Panc1 (cell line): ENCODE measurements around the gene IGIP. TPM values are rescaled to one million over a fixed set of nuclear protein-coding genes. Genes with fewer than 3 reads are reported as not detected.

Experiments
- ATAC-seq: fragments of 200-7000 bp; cut with Tn5 transposase; 2 replicates; pipeline ENCODE4 v1.9.1; 2020; ENCODE audit warnings: mild to moderate bottlenecking, moderate library complexity
- BruUV-seq: library from RNA; stranded (reverse); fragments of 400-500 nt; replicated peaks from 2 replicates; lab custom pipeline; 2021; lab: Mats Ljungman, UMichigan
- CTCF ChIA-PET: fragments of 300-600 bp; sonication (Branson Sonifier 250); formaldehyde crosslinking; loops from one replicate; lab custom pipeline; 2022; ENCODE audit warnings: antibody characterized with exemption; lab: Charles Lee
- POLR2A ChIA-PET: fragments of 300-600 bp; sonication (Branson Sonifier 250); formaldehyde crosslinking; loops from one replicate; lab custom pipeline; 2022; ENCODE audit warnings: antibody characterized with exemption; lab: Charles Lee
- DNase-seq: peaks from one replicate; pipeline ENCODE4 v3.0.0-alpha.2; 2010; ENCODE audit warnings: low read depth, low spot score
- H3K27ac ChIP-seq: 2 replicates; pipeline ENCODE4 v1.5.1; 2011; ENCODE audit warnings: mild to moderate bottlenecking, low read length, inconsistent platforms
- H3K27me3 ChIP-seq: fragments of 200-500 bp; sonication (Bioruptor generic); 2 replicates; pipeline ENCODE4 v1.6.0; 2014; ENCODE audit warnings: low read length, inconsistent platforms; ENCODE audit not compliant: control insufficient read depth, insufficient read depth
- H3K36me3 ChIP-seq: fragments of 200-500 bp; sonication (Bioruptor generic); 2 replicates; pipeline ENCODE4 v1.5.1; 2014; ENCODE audit warnings: inconsistent platforms, mild to moderate bottlenecking, low read length, moderate library complexity; ENCODE audit not compliant: control insufficient read depth, insufficient read depth
- H3K4me1 ChIP-seq: 2 replicates; pipeline ENCODE4 v1.5.1; 2011; ENCODE audit warnings: inconsistent platforms, mild to moderate bottlenecking, low read length, moderate library complexity; ENCODE audit not compliant: control insufficient read depth, insufficient read depth
- H3K4me3 ChIP-seq, 2 experiments: 2 replicates each; pipeline ENCODE4 v1.5.1; 2011 to 2012; ENCODE audit warnings: low read depth in 2 of 2, low read length in 2 of 2, mild to moderate bottlenecking in 2 of 2, inconsistent platforms in 1 of 2, moderate library complexity in 1 of 2
- H3K9me3 ChIP-seq: fragments of 200-500 bp; sonication (Bioruptor generic); 2 replicates; pipeline ENCODE4 v1.5.1; 2014; ENCODE audit warnings: low read depth, mild to moderate bottlenecking, inconsistent platforms, low read length, moderate library complexity; ENCODE audit not compliant: control insufficient read depth, insufficient read depth
- SIN3A ChIP-seq: IDR thresholded peaks from 2 replicates; pipeline ENCODE4 v1.6.1; 2012; ENCODE audit warnings: low read depth, mild to moderate bottlenecking, low read length, moderate library complexity, borderline replicate concordance; ENCODE audit not compliant: insufficient read depth
- TCF7L2 ChIP-seq: IDR thresholded peaks from 2 replicates; pipeline ENCODE4 v1.6.1; 2011; ENCODE audit warnings: mild to moderate bottlenecking, low read depth, low read length, inconsistent platforms
- in situ Hi-C: cut with HindIII; loops from 2 replicates; pipeline ENCODE4 v1.10.0; 2016; ENCODE audit warnings: low sequenced_read_pairs, low pct_unique_long_range_greater_than_20kb
- intact Hi-C: fragments of 100-400 bp; cut with micrococcal nuclease; formaldehyde crosslinking; loops from one replicate; pipeline ENCODE4 v1.10.0; 2022; ENCODE audit not compliant: unreplicated experiment
- total RNA-seq: library from RNA; stranded (reverse); gene quantifications from one replicate; pipeline ENCODE4 v1.2.1, GENCODE V29; 2021; ENCODE audit not compliant: unreplicated experiment
- TF ChIP-seq, protein P1 (sequence below), 2 experiments: IDR thresholded peaks; 2 replicates each; pipeline ENCODE4 v1.6.1; 2011 to 2012; ENCODE audit warnings: low read depth in 2 of 2, control low read depth in 1 of 2, low read length in 1 of 2, mild to moderate bottlenecking in 1 of 2, moderate library complexity in 1 of 2; ENCODE audit not compliant: insufficient read depth in 1 of 2
- TF ChIP-seq, protein P2 (sequence below): fragments of 450-650 bp; IDR thresholded peaks from 2 replicates; pipeline ENCODE4 v1.5.1; 2017; ENCODE audit warnings: mild to moderate bottlenecking

Gene IGIP
- total RNA-seq, 1 experiment from 2014 or later: 7.7 TPM

DNA sequence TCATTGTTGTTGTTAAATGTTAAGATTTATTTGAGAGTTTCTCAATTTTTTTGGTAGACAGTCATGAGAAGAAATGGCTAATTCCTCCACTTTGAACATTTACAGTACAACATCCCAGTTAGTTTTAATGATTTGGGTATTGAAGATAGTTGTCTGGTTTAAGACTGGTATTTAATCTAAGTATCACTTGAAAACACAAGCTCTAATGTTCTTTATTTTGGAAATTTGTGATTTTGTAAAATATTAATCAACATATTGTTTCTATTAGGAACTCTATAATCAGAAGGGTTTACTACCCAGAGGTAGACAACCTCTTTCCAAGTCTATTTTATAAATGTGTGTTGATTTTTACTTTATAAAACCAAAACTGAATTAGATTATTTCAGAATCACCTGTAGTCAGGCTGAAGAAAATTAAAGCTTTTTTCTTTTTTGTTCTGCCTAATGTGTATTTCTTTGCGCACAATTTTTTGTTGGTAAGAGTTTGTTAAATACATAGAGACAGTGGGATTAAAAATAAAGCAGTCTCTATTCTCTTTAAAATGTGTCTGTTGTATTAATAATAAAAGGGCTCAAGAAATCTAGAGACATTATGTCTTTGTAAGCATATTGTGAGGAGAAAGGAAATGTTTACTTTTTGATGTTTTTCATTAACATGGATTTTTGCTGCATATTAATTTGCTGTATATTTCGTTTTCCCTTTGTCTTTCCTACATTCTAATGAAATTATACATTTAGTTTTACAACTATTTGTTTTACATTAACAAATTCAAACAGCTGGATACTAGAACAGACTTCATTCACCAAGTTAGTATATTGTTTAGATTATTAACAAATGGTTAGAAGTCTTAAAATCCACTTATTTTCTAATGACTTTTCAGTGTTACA, 15.7 kb upstream of the IGIP start:
- CTCF ChIA-PET: no interaction called here
- intact Hi-C loops: loop anchor here (5.0 kb wide), 1 partner anchor 73 kb away; no protein-coding TSS in a partner anchor
- no peaks in the 10 kb centered on the region for H3K27me3 ChIP-seq
- no peaks in the 10 kb centered on the region for H3K9me3 ChIP-seq
- no peak for DNase-seq
- in situ Hi-C loops: no loop called here
- peak overlapping the region; percentile 96 for H3K27ac ChIP-seq
- peaks cover 42% of the 10 kb centered on the region for H3K4me1 ChIP-seq
- peak overlapping the region; percentile 87 to 93; a peak in 3 of 4 replicates for H3K4me3 ChIP-seq
- POLR2A ChIA-PET: no interaction called here
- no TSS peak for BruUV-seq
- no peaks in the 10 kb centered on the region; the same call in 1 of the 2 replicates for H3K36me3 ChIP-seq
- ATAC-seq: no peak
- no peak for TF ChIP-seq SIN3A
- TF ChIP-seq TCF7L2: no peak

DNA sequence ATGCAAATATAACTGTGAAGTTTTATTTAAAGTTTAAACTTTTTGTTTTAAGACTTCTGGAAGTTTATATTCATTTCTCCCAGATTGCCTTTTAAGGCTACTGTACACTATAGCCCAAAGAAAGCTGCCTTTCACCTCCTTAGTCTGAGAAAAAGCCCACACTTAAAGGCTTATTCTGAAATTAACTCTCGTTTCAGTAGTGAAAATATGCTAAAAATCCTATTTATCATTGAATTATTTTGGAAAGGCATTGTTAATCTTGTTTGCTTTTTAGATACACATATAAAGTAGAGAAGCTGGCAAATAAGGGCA, 15.1 kb upstream of the IGIP start:
- intact Hi-C loops (loop anchor here (5.0 kb wide), 1 partner anchor 73 kb away; no protein-coding TSS in a partner anchor), in situ Hi-C loops (no loop called here)
- ATAC-seq (no peak), DNase-seq (no peak)
- ChIA-PET CTCF (no interaction called here), POLR2A (no interaction called here)
- H3K36me3 ChIP-seq: no peaks in the 10 kb centered on the region; the same call in 1 of the 2 replicates
- peak overlapping the region; percentile 96 for H3K27ac ChIP-seq
- H3K9me3 ChIP-seq: no peaks in the 10 kb centered on the region
- BruUV-seq: no TSS peak
- peak overlapping the region; percentile 72 to 93; a peak in 3 of 4 replicates for H3K4me3 ChIP-seq
- peaks cover 45% of the 10 kb centered on the region for H3K4me1 ChIP-seq
- no peaks in the 10 kb centered on the region for H3K27me3 ChIP-seq
- no peak for TF ChIP-seq SIN3A
- TF ChIP-seq, protein P1, sequence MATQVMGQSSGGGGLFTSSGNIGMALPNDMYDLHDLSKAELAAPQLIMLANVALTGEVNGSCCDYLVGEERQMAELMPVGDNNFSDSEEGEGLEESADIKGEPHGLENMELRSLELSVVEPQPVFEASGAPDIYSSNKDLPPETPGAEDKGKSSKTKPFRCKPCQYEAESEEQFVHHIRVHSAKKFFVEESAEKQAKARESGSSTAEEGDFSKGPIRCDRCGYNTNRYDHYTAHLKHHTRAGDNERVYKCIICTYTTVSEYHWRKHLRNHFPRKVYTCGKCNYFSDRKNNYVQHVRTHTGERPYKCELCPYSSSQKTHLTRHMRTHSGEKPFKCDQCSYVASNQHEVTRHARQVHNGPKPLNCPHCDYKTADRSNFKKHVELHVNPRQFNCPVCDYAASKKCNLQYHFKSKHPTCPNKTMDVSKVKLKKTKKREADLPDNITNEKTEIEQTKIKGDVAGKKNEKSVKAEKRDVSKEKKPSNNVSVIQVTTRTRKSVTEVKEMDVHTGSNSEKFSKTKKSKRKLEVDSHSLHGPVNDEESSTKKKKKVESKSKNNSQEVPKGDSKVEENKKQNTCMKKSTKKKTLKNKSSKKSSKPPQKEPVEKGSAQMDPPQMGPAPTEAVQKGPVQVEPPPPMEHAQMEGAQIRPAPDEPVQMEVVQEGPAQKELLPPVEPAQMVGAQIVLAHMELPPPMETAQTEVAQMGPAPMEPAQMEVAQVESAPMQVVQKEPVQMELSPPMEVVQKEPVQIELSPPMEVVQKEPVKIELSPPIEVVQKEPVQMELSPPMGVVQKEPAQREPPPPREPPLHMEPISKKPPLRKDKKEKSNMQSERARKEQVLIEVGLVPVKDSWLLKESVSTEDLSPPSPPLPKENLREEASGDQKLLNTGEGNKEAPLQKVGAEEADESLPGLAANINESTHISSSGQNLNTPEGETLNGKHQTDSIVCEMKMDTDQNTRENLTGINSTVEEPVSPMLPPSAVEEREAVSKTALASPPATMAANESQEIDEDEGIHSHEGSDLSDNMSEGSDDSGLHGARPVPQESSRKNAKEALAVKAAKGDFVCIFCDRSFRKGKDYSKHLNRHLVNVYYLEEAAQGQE (IDR thresholded peaks at IDR 0.05; ENCODE audit: insufficient read depth in 1 of 2, low read depth in 2 of 2, low read length in 1 of 2): no peak
- TF ChIP-seq, protein P2, sequence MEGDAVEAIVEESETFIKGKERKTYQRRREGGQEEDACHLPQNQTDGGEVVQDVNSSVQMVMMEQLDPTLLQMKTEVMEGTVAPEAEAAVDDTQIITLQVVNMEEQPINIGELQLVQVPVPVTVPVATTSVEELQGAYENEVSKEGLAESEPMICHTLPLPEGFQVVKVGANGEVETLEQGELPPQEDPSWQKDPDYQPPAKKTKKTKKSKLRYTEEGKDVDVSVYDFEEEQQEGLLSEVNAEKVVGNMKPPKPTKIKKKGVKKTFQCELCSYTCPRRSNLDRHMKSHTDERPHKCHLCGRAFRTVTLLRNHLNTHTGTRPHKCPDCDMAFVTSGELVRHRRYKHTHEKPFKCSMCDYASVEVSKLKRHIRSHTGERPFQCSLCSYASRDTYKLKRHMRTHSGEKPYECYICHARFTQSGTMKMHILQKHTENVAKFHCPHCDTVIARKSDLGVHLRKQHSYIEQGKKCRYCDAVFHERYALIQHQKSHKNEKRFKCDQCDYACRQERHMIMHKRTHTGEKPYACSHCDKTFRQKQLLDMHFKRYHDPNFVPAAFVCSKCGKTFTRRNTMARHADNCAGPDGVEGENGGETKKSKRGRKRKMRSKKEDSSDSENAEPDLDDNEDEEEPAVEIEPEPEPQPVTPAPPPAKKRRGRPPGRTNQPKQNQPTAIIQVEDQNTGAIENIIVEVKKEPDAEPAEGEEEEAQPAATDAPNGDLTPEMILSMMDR: no peak
